Liver (tissue), 9 donors: ENCODE data around the gene RASA4B. TPM values are rescaled to one million over a fixed set of nuclear protein-coding genes. Genes with fewer than 3 reads are reported as not detected.

Experiments used
- DNase-seq: peaks from one replicate; pipeline ENCODE4 v3.0.0-alpha.2; 2017; ENCODE audit warnings: low spot score
- H3K27ac ChIP-seq, 2 donors: one replicate each; pipeline ENCODE4 v1.7.0; 2013; ENCODE audit warnings: inconsistent platforms in 2 of 2, low read length in 2 of 2, control low read depth in 1 of 2, low read depth in 1 of 2, mild to moderate bottlenecking in 1 of 2
- H3K27me3 ChIP-seq, 4 donors: one replicate each; pipeline versions ENCODE4 v1.6.1 to v1.7.0; 2013; ENCODE audit warnings: low read length in 3 of 4, inconsistent platforms in 1 of 4, mild to moderate bottlenecking in 1 of 4, moderate library complexity in 1 of 4; ENCODE audit not compliant: control insufficient read depth in 4 of 4, insufficient read depth in 4 of 4
- H3K36me3 ChIP-seq, 4 donors: one replicate each; pipeline versions ENCODE4 v1.6.1 to v1.7.0; 2013; ENCODE audit warnings: low read length in 3 of 4, mild to moderate bottlenecking in 3 of 4, low read depth in 1 of 4, moderate library complexity in 1 of 4; ENCODE audit not compliant: control insufficient read depth in 4 of 4, insufficient read depth in 3 of 4
- H3K4me1 ChIP-seq, 4 donors: one replicate each; pipeline versions ENCODE4 v1.6.1 to v1.7.0; 2013; ENCODE audit warnings: low read length in 3 of 4, mild to moderate bottlenecking in 3 of 4, moderate library complexity in 1 of 4; ENCODE audit not compliant: control insufficient read depth in 4 of 4, insufficient read depth in 4 of 4
- H3K4me3 ChIP-seq, 3 donors: one replicate each; pipeline versions ENCODE4 v1.6.1 to v1.7.0; 2013; ENCODE audit warnings: low read length in 3 of 3, control low read depth in 1 of 3, low read depth in 1 of 3, mild to moderate bottlenecking in 1 of 3
- H3K9ac ChIP-seq, 2 donors: one replicate each; pipeline ENCODE4 v1.7.0; 2013; ENCODE audit warnings: low read length in 2 of 2, mild to moderate bottlenecking in 2 of 2, moderate library complexity in 2 of 2, control low read depth in 1 of 2, low read depth in 1 of 2
- H3K9me3 ChIP-seq, 4 donors: one replicate each; pipeline versions ENCODE4 v1.6.1 to v1.7.0; 2013; ENCODE audit warnings: low read length in 3 of 4; ENCODE audit not compliant: control insufficient read depth in 4 of 4
- ATF3 ChIP-seq: IDR thresholded peaks from 2 replicates; pipeline ENCODE4 v1.6.1; 2016; ENCODE audit warnings: antibody characterized with exemption
- CTCF ChIP-seq: fragments of 150-350 bp; IDR thresholded peaks from 2 replicates; pipeline ENCODE4 v1.5.1; 2017; ENCODE audit warnings: improper control_type of control experiment, low read depth, low read length; ENCODE audit not compliant: missing input control
- EGR1 ChIP-seq, 2 donors: IDR thresholded peaks; 2 replicates each; pipeline ENCODE4 v1.6.1; 2016 to 2018; ENCODE audit warnings: antibody characterized with exemption in 2 of 2, low read depth in 2 of 2
- FOXA1 ChIP-seq: IDR thresholded peaks from 2 replicates; pipeline ENCODE4 v1.6.1; 2016; ENCODE audit warnings: antibody characterized with exemption
- FOXA2 ChIP-seq: IDR thresholded peaks from 2 replicates; pipeline ENCODE4 v1.6.1; 2016; ENCODE audit warnings: antibody characterized with exemption
- GABPA ChIP-seq, 2 donors: IDR thresholded peaks in 1 of 2; conservative IDR thresholded peaks in 1 of 2; 2 replicates each; pipeline ENCODE4 v1.6.1; 2016; ENCODE audit warnings: antibody characterized with exemption in 2 of 2, mild to moderate bottlenecking in 1 of 2, moderate library complexity in 1 of 2
- HNF4A ChIP-seq, 2 donors: conservative IDR thresholded peaks; 2 replicates each; pipeline ENCODE4 v1.6.1; 2016; ENCODE audit warnings: antibody characterized with exemption in 2 of 2, mild to moderate bottlenecking in 2 of 2
- HNF4G ChIP-seq: IDR thresholded peaks from 2 replicates; pipeline ENCODE4 v1.6.1; 2016; ENCODE audit warnings: antibody characterized with exemption
- JUND ChIP-seq, 2 donors: IDR thresholded peaks; 2 replicates each; pipeline ENCODE4 v1.6.1; 2016; ENCODE audit warnings: antibody characterized with exemption in 2 of 2
- MAX ChIP-seq: IDR thresholded peaks from 2 replicates; pipeline ENCODE4 v1.6.1; 2016; ENCODE audit warnings: antibody characterized with exemption
- NR2F2 ChIP-seq: IDR thresholded peaks from 2 replicates; pipeline ENCODE4 v1.6.1; 2016; ENCODE audit warnings: antibody characterized with exemption
- RAD21 ChIP-seq, 2 donors: IDR thresholded peaks; 2 replicates each; pipeline ENCODE4 v1.6.1; 2016; ENCODE audit warnings: antibody characterized with exemption in 2 of 2, mild to moderate bottlenecking in 2 of 2
- REST ChIP-seq: IDR thresholded peaks from 2 replicates; pipeline ENCODE4 v1.6.1; 2016; ENCODE audit warnings: antibody characterized with exemption, mild to moderate bottlenecking
- RXRA ChIP-seq, 2 donors: IDR thresholded peaks; 2 replicates each; pipeline ENCODE4 v1.6.1; 2017 to 2018; ENCODE audit warnings: antibody characterized with exemption in 2 of 2, mild to moderate bottlenecking in 1 of 2
- SP1 ChIP-seq: IDR thresholded peaks from 2 replicates; pipeline ENCODE4 v1.6.1; 2018; ENCODE audit warnings: antibody characterized with exemption, mild to moderate bottlenecking
- TAF1 ChIP-seq: conservative IDR thresholded peaks from 2 replicates; pipeline ENCODE4 v1.6.1; 2016; ENCODE audit warnings: antibody characterized with exemption, mild to moderate bottlenecking
- YY1 ChIP-seq: IDR thresholded peaks from 2 replicates; pipeline ENCODE4 v1.6.1; 2016; ENCODE audit warnings: antibody characterized with exemption, mild to moderate bottlenecking
- ZBTB33 ChIP-seq: IDR thresholded peaks from 2 replicates; pipeline ENCODE4 v1.6.1; 2016; ENCODE audit warnings: antibody characterized with exemption
- WGBS: extraction: QIAGEN DNeasy Blood & Tissue Kit; methylation state at CpG from one replicate; pipeline ENCODE4 v1.1.7; 2013; 5-methylcytosine and 5-hydroxymethylcytosine counted together
- polyA plus RNA-seq, 2 donors: library from polyadenylated mRNA; stranded (reverse) in 1 of 2; unstranded in 1 of 2; fragments of 200-250 nt in 1 of 2; fragments of >200 nt in 1 of 2; fragmentation: Nextera tagmentation in 1 of 2; extraction: Ambion mirVana in 1 of 2; gene quantifications; one replicate each; pipeline versions ENCODE4 v1.2.1 to v1.2.3, GENCODE V29; 2013 to 2015
- total RNA-seq, 2 donors: library from RNA; depleted of rRNA; stranded (reverse); fragments of >200 nt; gene quantifications; one replicate each; pipeline ENCODE4 v1.2.3, GENCODE V29; 2014
- donor health status: healthy.
- donor health status: healthy.
- donor health status: healthy.
- donor health status: healthy.
- donor health status: healthy.

RASA4B gene
- total and polyA plus RNA-seq, 4 donors: 0.62 to 4.8 (median 0.74) TPM

- peak overlapping the region in 1 of 2 donors; percentile 0 for H3K9ac ChIP-seq
Measured at GRCh38 chr7:102469972-102470825, 47.4 kb downstream of the RASA4B start.

More at GRCh38 chr7:102469972-102470825, 47.4 kb downstream of the RASA4B start:
- peak; percentile 32 for DNase-seq
- TF ChIP-seq MAX (peak; percentile 74), REST (no peak), YY1 (peak; percentile 43), RXRA (IDR thresholded peaks at IDR 0.05) (peak; percentile 90 to 94), GABPA (IDR thresholded peaks at IDR 0.05 in 1 of 2, conservative IDR thresholded peaks at IDR 0.05 in 1 of 2) (peak in 1 of 2 donors; percentile 54), TAF1 (no peak), JUND (IDR thresholded peaks at IDR 0.05) (peak in 1 of 2 donors; percentile 21), RAD21 (IDR thresholded peaks at IDR 0.05) (no peak), EGR1 (IDR thresholded peaks at IDR 0.05; ENCODE audit: low read depth in 2 of 2) (no peak), HNF4G (peak; percentile 62), FOXA1 (no peak), CTCF (no peak), NR2F2 (no peak), ATF3 (no peak), HNF4A (conservative IDR thresholded peaks at IDR 0.05) (peak; percentile 73 to 79), FOXA2 (no peak), ZBTB33 (peak; percentile 23), SP1 (peak; percentile 71)
- Histone ChIP-seq H3K36me3 (peaks cover 2 to 16% (median 11%) of the 10 kb centered on the region in 4 donors), H3K4me1 (peaks cover 11 to 62% (median 47%) of the 10 kb centered on the region in 4 donors), H3K4me3 (peak overlapping the region in 1 of 3 donors; percentile 2), H3K27ac (peak overlapping the region; percentile 84 to 86), H3K27me3 (no peaks in the 10 kb centered on the region), H3K9me3 (no peaks in the 10 kb centered on the region)
- WGBS: 32% methylated on average over 20 of the region's 20 CpGs
